ENCODE data around the gene WDR77.

DNA sequence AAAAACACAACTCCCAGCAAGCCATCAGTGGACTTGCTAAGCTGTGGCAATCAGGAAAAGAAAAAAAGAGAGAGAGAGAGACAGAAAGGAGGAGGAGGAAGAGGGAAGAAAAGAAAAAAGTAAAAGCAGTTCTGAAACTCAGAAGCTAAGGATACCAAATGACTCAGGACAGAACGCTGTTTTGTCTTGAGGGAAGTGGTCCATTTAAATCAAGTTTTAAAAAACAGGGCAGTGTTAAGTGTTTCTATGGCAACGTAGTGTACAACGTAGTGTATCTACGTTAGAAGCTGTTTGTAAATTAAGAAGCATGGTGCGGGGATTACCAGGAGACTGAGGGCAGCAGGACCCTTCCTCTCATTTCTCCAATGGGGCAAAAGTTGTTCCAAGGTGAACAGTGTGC is 48.5 kb upstream of the WDR77 start:
- TF ChIP-seq, protein P1, sequence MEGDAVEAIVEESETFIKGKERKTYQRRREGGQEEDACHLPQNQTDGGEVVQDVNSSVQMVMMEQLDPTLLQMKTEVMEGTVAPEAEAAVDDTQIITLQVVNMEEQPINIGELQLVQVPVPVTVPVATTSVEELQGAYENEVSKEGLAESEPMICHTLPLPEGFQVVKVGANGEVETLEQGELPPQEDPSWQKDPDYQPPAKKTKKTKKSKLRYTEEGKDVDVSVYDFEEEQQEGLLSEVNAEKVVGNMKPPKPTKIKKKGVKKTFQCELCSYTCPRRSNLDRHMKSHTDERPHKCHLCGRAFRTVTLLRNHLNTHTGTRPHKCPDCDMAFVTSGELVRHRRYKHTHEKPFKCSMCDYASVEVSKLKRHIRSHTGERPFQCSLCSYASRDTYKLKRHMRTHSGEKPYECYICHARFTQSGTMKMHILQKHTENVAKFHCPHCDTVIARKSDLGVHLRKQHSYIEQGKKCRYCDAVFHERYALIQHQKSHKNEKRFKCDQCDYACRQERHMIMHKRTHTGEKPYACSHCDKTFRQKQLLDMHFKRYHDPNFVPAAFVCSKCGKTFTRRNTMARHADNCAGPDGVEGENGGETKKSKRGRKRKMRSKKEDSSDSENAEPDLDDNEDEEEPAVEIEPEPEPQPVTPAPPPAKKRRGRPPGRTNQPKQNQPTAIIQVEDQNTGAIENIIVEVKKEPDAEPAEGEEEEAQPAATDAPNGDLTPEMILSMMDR (IDR thresholded peaks at IDR 0.05 in 2 of 3, conservative IDR thresholded peaks at IDR 0.05 in 1 of 3; ENCODE audit: borderline replicate concordance in 1 of 3, insufficient read depth in 1 of 3, low read depth in 2 of 3, low read length in 2 of 3) = no peak
- TF ChIP-seq RAD21 (IDR thresholded peaks at IDR 0.05; ENCODE audit: low read depth) = no peak
- TF ChIP-seq, protein P2, sequence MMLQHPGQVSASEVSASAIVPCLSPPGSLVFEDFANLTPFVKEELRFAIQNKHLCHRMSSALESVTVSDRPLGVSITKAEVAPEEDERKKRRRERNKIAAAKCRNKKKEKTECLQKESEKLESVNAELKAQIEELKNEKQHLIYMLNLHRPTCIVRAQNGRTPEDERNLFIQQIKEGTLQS (IDR thresholded peaks at IDR 0.05) = no peak
- no peak for TF ChIP-seq POLR2AphosphoS5 (IDR thresholded peaks at IDR 0.05; ENCODE audit: low read depth, low read length)
- TF ChIP-seq POLR2A (IDR thresholded peaks at IDR 0.05; ENCODE audit: borderline replicate concordance, extremely low read depth, insufficient read depth, insufficient read length) = no peak
- TF ChIP-seq JUND (IDR thresholded peaks at IDR 0.05) = no peak
- TF ChIP-seq YY1 (IDR thresholded peaks at IDR 0.05; ENCODE audit: extremely low read depth, insufficient replicate concordance, low read depth, low read length) = no peak
- no peak for TF ChIP-seq SP1 (IDR thresholded peaks at IDR 0.05; ENCODE audit: low read depth)
- no peak for TF ChIP-seq ZFX (IDR thresholded peaks at IDR 0.05)
- TF ChIP-seq, protein P3, sequence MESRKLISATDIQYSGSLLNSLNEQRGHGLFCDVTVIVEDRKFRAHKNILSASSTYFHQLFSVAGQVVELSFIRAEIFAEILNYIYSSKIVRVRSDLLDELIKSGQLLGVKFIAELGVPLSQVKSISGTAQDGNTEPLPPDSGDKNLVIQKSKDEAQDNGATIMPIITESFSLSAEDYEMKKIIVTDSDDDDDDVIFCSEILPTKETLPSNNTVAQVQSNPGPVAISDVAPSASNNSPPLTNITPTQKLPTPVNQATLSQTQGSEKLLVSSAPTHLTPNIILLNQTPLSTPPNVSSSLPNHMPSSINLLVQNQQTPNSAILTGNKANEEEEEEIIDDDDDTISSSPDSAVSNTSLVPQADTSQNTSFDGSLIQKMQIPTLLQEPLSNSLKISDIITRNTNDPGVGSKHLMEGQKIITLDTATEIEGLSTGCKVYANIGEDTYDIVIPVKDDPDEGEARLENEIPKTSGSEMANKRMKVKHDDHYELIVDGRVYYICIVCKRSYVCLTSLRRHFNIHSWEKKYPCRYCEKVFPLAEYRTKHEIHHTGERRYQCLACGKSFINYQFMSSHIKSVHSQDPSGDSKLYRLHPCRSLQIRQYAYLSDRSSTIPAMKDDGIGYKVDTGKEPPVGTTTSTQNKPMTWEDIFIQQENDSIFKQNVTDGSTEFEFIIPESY (IDR thresholded peaks at IDR 0.05; ENCODE audit: extremely low read depth, insufficient replicate concordance, low read length) = no peak
- TF ChIP-seq ZNF274 (IDR thresholded peaks at IDR 0.05; ENCODE audit: low read depth, low read length) = no peak
- TF ChIP-seq SIN3A (IDR thresholded peaks at IDR 0.05; ENCODE audit: low read depth) = no peak
- TF ChIP-seq EZH2phosphoT487 (IDR thresholded peaks at IDR 0.05; ENCODE audit: borderline replicate concordance) = no peak
- TF ChIP-seq, protein P4, sequence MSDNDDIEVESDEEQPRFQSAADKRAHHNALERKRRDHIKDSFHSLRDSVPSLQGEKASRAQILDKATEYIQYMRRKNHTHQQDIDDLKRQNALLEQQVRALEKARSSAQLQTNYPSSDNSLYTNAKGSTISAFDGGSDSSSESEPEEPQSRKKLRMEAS (IDR thresholded peaks at IDR 0.05) = no peak
